GM23338 (cell line): Measurements from ENCODE around the gene KAZN.

ENCODE experiments used
- CREB1 ChIP-seq: fragments of 250-450 bp; sonication (Bioruptor Pico); IDR thresholded peaks from 2 replicates; pipeline ENCODE4 v1.5.0; 2020; ENCODE audit warnings: low read depth, mild to moderate bottlenecking, moderate library complexity
- CTCF ChIP-seq, 2 experiments: fragments of 200-600 bp in 1 of 2; sonication (generic) in 1 of 2; conservative IDR thresholded peaks; 2 replicates each; pipeline versions ENCODE4 v1.5.1 to v1.6.1; 2016 to 2017; ENCODE audit warnings: antibody characterized with exemption in 2 of 2, low read depth in 2 of 2, mild to moderate bottlenecking in 2 of 2, moderate library complexity in 1 of 2
- ETS1 ChIP-seq: IDR thresholded peaks from 2 replicates; pipeline ENCODE4 v1.6.1; 2016; ENCODE audit warnings: antibody characterized with exemption
- EZH2 ChIP-seq: fragments of 200-600 bp; sonication (generic); IDR thresholded peaks from one replicate; pipeline ENCODE4 v1.8.0; 2017; ENCODE audit warnings: antibody characterized with exemption, mild to moderate bottlenecking, low read depth; ENCODE audit not compliant: unreplicated experiment
- EZH2phosphoT487 ChIP-seq: fragments of 200-600 bp; sonication (generic); IDR thresholded peaks from one replicate; pipeline ENCODE4 v1.8.1; 2018; ENCODE audit warnings: antibody characterized with exemption; ENCODE audit not compliant: unreplicated experiment
- POLR2AphosphoS5 ChIP-seq: IDR thresholded peaks from 2 replicates; pipeline ENCODE4 v1.6.1; 2016; ENCODE audit warnings: antibody characterized with exemption, low read depth
- REST ChIP-seq: IDR thresholded peaks from one replicate; pipeline ENCODE4 v1.6.1; 2018; ENCODE audit warnings: antibody characterized with exemption; ENCODE audit not compliant: unreplicated experiment

- TF ChIP-seq CTCF (conservative IDR thresholded peaks at IDR 0.05; ENCODE audit: low read depth in 2 of 2): no peak
- no peak for TF ChIP-seq EZH2phosphoT487
- TF ChIP-seq POLR2AphosphoS5: no peak
- no peak for TF ChIP-seq EZH2
- TF ChIP-seq CREB1: no peak
- no peak for TF ChIP-seq REST
- TF ChIP-seq ETS1: no peak
Observed at GRCh38 chr1:15083578-15083977, 485.1 kb downstream of the KAZN start.
